ENCODE data around the gene DCAF15.
"Not testable (repeated sequence)": the region's sequence is repeated elsewhere in the genome, so short reads cannot be mapped to it uniquely, and the experiment has no call there.

The DCAF15 gene, protein sequence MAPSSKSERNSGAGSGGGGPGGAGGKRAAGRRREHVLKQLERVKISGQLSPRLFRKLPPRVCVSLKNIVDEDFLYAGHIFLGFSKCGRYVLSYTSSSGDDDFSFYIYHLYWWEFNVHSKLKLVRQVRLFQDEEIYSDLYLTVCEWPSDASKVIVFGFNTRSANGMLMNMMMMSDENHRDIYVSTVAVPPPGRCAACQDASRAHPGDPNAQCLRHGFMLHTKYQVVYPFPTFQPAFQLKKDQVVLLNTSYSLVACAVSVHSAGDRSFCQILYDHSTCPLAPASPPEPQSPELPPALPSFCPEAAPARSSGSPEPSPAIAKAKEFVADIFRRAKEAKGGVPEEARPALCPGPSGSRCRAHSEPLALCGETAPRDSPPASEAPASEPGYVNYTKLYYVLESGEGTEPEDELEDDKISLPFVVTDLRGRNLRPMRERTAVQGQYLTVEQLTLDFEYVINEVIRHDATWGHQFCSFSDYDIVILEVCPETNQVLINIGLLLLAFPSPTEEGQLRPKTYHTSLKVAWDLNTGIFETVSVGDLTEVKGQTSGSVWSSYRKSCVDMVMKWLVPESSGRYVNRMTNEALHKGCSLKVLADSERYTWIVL

DNA sequence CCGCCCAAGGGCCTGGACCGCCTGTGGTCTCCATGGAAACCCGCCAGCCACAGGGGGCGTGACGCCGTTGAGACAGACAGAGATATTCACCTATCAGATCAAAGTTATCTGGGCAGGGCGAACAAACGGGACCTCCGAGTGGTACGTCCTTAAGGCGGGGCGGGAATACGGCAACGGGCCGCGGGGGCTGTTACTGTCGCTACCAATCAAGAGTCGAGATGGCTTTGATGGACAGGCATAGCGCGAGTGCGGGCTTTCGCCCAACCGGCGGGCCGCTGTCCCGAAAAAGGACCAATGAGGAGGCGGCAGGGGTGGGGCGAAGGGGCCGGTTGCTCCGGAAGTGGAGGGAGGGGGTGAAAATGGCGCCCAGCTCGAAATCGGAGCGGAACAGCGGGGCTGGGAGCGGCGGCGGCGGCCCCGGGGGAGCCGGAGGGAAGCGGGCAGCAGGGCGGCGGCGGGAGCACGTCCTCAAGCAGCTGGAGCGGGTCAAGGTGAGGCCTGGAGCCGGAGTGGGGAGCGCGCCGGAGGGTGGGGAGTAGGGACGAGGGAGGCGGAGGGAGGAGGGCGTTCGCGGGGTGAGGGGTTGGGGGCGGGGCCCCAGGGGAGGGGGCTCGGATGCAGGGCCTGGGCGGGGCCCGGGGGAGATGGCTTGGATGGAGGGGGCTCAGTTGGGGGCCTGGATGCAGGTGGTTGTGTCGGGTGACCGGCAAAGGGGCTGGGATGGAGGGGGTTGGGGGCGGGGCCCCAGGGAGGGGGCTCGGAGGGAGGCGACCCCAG is at the start of gene DCAF15:
Gene DCAF15, plus strand, starts transcription at position 356 of the 777 bp plus-strand sequence. Its CDS starts 4 bp downstream, at position 360.
- peak; percentile 98 for DNase-seq

DNA sequence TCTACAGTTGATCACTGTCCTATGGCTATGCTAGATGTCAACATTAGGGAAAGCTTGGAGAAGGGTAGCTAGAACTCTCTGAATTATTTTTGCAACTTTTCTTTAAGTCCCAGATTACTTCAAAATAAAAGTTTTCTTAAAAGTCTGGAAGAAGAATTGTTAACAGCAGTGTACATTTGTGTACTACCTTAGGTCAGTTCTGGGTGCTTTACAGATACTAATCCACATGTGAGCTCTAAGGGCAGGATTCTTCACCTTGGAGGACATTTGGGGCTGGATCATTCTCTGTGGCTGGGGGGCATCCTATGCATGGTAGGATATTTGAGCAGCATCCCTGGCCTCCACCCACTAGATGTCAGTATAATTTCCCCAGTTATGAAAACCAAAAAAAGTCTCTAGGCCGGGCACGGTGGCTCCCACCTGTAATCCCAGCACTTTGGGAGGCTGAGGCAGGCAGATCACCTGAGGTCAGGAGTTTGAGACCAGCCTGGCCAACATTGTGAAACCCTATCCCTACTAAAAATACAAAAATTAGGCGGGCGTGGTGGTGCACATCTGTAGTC is 49.2 kb upstream of the DCAF15 start:
- DNase-seq: no peak

DNA sequence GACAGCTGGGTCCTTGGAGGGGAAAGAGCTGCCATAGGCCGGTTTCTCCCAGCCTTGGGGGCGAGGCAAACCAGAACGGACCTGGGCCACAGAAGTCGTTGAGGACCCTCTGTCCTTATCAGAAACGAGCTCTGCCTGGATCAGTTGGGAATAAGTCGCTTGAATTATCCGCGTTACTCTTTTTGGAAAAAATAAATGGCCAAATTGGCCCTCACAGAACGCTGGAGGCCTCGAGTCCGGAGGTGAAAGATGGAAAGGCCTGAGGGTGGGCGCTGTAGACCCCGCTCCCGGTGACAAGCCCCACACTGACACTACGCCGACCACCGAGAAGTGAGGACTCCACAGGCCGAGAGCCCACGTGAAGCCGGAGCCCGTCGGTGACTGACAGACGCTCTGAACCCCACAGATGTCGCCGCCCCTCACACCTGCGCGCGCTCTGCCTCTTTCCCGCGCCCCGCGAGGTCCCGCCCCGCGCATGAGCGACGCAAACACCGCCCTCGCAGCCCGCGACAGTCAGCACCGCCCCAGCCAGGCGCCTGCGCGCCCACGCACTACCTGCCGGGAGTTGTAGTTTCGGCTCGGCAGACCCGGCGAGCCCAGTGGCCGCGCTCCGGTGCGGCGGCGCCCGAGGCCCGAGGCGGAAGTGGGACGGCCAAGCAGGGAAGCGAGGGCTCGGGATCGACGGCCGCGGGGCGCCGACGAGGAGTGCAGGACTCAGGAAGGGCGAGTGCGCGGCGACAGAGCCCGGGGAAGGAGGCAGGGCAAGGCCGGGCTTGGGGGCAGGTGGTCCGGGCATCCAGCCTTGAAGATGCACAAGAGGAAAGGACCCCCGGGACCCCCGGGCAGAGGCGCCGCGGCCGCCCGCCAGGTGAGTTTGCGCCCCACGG is 46.4 kb upstream of the DCAF15 start, which contains the start of the genes BRME1 and CC2D1A:
Gene BRME1, minus strand, starts transcription at position 484 of the 887 bp plus-strand sequence. CDS start 1,225 bp downstream, outside the sequence.
Gene CC2D1A, plus strand, starts transcription at position 568 of the 887 bp plus-strand sequence. Its CDS starts 241 bp downstream, at position 809.
- peak; percentile 94 for DNase-seq

DNA sequence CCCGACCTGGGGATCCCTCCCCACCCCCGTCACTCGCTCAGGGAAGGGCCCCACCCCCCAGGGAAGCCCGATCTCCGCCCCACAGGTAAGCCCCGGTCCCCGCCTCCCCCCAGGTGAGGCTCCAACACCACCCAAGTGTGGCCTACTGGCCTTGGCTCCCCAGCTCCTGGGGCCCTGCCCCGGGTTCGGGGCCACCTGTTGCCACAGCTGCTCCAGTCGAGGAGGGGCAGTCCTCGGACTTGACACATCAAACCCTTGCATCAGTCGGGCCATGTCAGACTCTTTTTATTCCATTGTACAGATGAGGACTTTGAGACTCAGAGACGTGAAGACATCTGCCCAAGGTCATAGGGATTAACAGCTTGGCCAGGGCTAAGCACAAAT is 45.8 kb upstream of the DCAF15 start:
- DNase-seq: no peak

DNA sequence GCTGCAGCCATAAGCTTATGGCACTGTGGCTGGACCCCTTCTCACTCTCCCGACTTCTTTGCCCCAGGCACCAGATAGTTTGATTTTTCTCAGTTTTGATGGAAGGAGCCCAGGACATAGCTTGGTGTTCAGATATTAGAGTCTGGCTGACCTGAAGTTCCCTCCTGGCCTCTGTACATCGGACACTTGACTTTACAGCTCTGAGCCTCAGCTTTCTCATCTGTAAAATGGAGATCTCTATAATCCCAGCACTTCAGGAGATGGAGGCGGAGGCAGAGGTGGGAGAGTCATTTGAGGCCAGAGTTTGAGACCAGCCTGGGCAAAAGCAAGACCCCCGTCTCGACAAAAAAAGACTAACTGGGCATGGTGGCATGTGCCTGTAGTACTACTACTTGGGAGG is 45.4 kb upstream of the DCAF15 start:
- DNase-seq: no peak

DNA sequence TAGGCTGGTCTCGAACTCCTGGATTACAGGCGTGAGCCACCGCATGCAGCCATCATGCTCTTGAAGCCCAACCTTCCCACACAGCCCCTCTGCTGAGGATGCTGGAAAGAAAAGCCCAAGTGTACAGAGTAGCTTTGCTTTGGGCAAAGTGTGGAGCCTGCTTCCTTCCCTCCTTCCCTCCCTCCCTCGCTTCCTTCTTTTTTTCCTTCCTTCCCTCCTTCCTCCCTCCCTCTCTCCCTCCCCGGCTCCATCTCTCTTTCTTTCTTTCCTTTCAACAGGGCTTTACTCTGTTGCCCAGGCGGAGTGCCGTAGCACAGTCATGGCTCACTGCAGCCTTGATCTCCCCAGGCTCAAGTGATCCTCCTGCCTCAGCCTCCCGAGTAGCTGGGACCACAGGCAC is 43.6 kb upstream of the DCAF15 start:
- no peak for DNase-seq

DNA sequence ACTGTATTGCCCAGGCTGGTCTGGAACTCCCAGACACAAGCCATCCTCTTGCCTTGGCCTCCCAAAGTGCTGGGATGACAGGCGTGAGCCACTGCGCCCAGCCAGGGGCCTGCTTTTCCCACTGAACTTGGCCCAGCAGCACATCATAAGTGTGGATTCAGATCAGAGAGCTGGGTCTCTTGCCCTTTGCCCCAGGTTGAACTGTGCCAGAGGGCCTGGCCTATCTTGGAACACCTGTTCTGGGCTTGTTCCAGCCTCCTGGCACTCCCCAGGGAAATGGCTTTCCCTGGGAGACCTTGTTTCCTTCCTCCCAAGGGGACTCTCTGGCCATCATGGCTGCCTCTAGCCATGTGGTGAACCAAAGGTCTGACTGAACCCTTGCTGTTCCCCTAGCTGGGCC is 42.9 kb upstream of the DCAF15 start:
- no peak for DNase-seq

DNA sequence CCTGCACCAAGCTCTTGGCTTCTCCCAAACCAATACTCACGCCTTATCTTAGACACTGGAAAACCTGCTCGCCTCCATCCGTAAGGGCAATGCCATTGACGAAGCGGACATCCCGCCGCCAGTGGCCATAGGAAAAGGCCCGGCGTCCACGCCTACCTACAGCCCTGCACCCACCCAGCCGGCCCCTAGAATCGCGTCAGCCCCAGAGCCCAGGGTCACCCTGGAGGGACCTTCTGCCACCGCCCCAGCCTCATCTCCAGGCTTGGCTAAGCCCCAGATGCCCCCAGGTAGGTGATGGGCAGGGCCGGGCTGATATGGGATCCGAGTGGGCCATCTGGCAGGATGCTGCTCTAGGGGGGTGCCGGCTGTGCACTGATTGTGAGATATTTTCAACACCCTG is 39.0 kb upstream of the DCAF15 start:
- DNase-seq: no peak

DNA sequence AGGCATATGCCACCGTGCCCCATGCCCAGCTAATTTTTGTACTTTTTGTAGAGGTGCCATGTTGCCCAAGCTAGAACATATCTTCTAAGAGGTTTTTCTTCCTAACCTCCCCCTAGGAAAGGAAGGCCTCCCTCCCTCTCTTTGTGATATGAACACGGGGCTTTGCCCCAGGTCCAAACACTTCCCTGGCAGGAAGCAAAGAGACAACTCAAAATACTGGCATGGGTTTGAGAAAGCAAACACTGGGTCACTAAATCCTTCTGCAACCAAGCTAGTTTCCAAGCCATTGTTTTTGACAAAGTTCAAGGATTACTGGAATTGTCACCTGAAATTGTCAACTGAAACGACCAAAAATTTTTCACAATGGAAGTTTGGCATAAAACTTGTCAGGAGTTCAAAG is 37.5 kb upstream of the DCAF15 start:
- no peak for DNase-seq

DNA sequence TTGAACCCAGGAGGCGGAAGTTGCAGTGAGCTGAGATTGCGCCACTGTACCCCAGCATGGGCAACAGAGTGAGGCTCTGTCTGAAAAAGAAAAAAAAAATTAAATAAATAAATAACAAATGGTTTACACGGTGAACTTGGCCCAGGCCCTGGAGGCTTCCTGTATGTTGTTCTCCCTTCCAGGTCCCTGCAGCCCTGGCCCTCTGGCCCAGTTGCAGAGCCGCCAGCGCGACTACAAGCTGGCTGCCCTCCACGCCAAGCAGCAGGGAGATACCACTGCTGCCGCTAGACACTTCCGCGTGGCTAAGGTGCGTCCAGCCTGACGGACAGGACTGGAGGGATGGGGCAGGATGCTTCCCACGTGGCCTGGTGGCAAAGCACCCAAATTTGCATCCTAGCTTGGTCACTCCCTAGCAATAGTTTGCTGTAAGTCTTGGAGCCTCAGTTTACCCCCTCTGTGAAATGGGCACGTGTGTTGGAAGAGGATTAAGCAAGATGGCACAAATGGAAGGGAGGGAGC is 34.4 kb upstream of the DCAF15 start:
- DNase-seq: no peak

DNA sequence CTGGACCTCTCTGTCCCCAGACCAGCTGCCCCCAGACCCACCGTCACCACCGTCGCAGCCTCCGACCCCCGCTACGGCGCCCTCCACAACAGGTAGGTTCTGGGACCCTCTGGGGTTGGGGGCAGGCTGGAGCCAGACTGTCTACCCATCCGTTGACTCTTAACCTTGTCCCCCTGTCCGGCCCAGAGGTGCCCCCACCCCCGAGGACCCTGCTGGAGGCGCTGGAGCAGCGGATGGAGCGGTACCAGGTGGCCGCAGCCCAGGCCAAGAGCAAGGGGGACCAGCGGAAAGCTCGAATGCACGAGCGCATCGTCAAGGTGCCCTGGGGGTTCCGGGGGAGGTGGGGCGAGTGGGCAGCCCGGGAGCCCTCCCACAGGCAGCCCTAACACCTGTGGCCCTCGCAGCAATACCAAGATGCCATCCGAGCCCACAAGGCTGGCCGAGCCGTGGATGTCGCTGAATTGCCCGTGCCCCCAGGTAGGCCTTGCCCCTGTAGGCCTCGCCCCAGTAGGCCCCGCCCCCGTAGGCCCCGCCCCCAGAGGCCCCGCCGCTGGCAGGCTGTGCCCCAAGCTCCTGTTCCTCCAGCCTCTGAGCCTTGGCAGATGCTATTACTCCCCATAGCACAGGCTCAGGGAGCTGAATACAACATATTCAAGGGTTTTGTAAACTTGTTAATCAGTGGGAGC is 33.4 kb upstream of the DCAF15 start:
- DNase-seq: no peak

DNA sequence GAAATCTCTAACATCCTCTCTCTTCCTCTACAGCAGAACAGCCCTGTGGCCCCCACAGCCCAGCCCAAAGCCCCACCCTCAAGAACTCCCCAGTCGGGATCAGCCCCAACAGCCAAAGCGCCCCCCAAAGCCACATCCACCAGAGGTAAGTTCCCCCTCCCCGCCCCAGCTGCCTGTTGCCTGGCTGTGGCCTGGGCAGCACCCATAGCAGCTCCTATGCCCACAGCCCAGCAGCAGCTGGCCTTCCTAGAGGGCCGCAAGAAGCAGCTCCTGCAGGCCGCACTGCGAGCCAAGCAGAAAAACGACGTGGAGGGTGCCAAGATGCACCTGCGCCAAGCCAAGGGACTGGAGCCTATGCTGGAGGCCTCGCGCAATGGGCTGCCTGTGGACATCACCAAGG is 31.8 kb upstream of the DCAF15 start:
- no peak for DNase-seq

DNA sequence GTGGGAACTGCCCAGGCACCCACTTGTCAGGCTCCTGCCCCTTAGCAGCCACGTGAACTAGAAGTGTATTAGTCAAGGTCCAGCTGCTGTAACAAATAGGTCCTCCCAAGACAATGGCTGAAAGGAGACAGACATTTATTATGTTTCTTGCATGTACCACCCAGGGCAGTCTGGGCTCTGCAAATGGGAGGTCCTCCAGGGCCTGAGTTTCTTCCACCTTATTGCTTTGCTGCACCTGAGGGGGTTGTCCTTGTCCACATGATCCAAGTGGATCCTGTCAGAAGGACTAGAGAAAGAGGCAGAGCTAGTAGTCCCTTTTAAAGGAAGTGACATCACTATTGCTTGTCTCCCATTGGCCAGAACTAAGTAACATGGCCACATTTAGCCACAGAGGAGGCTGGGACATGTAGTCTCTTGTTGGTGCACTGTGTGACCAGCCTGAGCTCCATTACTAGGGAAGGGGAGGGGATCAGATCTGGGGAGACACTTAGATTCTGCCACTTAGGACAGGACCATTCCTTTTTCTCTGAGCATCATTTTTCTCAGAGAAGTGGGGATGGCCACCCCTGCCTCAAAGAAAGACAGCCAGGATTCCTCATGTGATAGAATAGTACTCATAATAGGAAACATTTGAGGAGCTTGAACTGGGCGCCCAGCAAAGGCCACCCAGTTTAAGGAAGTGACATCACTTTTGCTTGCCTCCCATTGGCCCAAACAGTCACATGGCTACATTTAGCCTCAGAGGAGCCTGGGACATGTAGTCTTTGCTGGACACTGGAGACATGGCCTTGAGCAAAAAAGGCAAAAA is 31.2 kb upstream of the DCAF15 start:
- peak; percentile 30 for DNase-seq

DNA sequence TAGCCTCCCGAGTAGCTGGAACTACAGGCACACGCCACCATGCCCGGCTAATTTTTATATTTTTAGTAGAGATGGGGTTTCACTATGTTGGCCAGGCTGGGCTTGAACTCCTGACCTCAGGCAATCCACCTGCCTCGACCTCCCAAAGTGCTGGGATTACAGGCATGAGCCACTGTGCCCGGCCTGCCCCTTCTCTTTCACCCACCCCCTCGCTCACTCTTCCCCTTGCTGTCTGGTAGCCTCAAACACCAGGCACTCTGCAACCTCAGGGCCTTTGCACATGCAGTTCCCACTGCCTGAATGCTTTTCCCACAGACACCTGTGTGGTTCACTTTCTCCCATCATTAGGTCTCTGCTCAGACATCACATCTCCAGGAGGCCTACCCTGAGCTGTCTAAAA is 30.2 kb upstream of the DCAF15 start:
- DNase-seq: not testable (repeated sequence)

DNA sequence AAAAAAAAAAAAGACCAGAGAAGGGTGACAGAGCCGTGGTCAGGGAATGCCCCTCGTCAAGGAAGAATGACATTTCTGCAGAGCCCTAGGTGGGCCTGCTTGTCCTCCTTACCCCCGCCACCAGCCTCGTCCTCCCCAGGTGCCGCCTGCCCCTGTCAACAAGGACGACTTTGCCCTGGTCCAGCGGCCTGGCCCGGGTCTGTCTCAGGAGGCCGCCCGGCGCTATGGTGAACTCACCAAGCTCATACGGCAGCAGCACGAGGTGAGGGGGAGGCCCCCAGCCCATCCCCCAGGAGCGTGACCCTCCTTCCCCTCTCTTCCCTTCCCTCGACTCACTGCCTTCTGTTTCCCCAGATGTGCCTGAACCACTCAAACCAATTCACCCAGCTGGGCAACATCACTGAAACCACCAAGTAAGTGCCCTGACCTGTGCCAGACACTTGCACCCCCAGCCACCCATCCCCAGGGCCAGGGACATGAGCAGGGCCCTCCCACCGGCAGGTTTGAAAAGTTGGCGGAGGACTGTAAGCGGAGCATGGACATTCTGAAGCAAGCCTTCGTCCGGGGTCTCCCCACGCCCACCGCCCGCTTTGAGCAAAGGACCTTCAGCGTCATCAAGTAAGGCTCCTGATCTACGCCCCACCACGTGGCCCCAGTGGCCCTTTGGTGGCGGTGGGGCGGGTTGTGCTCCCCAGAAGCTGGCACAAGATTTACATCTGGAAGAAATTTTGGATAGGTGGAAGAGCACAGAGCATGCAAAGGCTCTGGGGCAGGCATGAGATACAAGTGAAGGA is 28.9 kb upstream of the DCAF15 start:
- no peak for DNase-seq

DNA sequence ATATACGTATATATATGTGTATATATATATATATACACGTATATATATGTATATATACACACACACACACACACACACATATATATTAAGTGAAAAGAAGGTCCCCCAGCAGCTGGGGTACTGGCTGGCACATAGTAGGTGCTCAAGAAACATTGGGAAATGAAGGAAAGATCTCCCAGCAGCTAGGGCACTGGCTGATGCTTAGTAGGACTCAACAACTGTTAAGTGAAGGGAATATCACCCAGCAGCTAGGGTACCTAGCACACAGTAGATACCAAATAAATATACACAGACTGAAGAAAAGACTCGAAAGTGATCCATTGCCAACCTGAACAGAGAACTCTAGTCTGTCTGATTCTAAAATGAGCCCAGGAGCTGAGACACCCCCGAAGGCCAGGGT is 26.3 kb upstream of the DCAF15 start:
- DNase-seq: no peak

DNA sequence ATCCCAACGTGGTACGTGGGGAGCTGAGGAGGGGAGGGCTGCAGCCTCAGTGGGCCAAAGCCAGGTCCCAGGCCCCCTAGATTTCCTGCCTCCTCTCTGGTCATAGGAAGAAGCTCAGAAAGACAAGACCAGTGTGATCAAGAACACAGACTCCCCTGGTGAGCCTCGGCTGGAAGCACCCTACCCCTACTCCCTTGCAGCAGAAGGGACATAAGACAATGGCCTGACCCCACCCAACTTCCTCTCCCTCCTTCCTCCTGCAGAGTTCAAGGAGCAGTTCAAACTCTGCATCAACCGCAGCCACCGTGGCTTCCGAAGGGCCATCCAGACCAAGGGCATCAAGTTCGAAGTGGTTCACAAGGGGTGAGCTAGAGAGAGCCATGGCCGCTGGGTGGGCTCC is 25.6 kb upstream of the DCAF15 start:
- DNase-seq: no peak

DNA sequence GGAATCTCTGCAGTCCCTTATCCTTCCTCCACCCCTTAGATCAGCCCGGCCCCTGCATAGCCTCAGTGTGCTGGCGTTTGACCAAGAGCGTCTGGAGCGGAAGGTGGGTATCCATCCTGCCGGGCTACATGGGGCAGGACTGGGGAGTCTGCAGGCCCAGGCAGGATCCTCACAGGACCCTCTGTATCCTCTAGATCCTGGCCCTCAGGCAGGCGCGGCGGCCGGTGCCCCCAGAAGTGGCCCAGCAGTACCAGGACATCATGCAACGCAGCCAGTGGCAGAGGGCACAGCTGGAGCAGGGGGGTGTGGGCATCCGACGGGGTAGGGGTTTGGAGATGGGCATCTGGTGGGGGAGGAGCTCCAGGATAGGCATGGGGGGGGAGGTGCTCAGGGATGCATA is 23.0 kb upstream of the DCAF15 start:
- no peak for DNase-seq

DNA sequence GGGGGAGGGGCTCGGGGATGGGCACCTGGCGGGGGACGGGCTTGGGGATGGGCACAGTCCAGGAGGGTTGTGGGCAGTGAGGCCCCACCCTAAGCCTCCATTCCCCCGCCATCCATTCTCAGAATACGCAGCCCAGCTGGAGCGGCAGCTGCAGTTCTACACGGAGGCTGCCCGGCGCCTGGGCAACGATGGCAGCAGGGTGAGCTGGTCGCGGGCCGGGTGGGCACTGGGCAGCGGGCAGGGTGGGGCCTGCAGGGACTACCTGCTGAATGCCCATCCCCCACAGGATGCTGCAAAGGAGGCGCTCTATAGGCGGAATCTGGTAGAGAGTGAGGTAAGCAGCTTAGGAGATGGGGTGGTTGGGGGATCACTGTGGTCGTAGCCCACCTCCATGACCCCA is 22.4 kb upstream of the DCAF15 start:
- no peak for DNase-seq

DNA sequence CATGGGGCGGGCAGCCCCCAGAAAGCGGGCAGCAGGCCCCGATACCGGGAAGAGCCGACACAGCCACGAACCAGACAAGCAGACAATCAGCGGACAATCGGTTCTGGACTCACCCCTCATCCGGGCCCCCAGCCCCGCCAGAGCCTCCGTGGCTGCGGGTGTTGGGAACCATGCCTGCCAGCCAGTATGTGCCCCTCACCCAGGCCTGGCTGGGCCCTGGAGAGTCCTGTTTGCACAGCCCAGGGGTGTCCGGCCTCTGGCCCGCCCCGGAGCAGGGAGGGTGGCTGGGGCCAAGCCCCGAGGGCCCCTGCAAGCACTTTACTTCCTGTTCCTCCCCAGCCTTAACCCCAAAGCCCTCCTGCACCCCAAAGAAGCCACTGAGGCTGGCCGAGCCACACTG is 21.9 kb upstream of the DCAF15 start:
- no peak for DNase-seq
